Cardiac fibroblast (primary cell): Measurements from ENCODE around the gene HFM1.
"Not testable (repeated sequence)": the region's sequence is repeated elsewhere in the genome, so short reads cannot be mapped to it uniquely, and the experiment has no call there.

Experiments
- DNase-seq, 2 donors: peaks; one replicate each; pipeline versions ENCODE4 v3.0.0 to v3.0.0-alpha.2; 2010; ENCODE audit warnings: low read depth in 2 of 2
- H3K4me3 ChIP-seq, 2 donors: replicated peaks in 1 of 2; 1 replicate in 1 of 2; 2 replicates in 1 of 2; pipeline ENCODE4 v1.5.1; 2011; ENCODE audit warnings: low read depth in 2 of 2, low read length in 2 of 2, mild to moderate bottlenecking in 2 of 2, moderate library complexity in 1 of 2
- TF ChIP-seq, protein P1 (sequence below): IDR thresholded peaks from one replicate; pipeline ENCODE4 v1.5.1; 2011; ENCODE audit warnings: low read depth, mild to moderate bottlenecking, low read length, inconsistent platforms

The HFM1 gene

DNA sequence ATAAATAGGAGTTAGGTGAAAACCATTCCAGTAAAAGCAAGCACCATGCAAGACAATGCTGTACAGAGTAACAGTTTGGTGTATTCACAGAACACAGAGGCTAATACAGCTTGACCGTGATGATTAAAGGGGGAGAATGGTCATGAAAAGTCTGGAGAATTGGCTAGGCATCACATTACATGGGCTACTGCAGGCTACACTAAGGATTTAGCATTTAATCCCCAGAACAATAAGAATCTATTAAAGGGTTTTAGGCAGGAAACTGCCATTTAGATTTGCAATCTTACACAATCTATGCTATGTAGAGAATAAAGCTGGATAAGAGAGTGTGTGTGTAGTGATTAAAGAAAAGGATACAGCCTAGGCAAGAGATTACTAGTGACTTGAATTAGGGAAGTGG, 30.6 kb downstream of the HFM1 start:
- no peak overlapping the region for H3K4me3 ChIP-seq
- no peak for DNase-seq
- TF ChIP-seq, protein P1, sequence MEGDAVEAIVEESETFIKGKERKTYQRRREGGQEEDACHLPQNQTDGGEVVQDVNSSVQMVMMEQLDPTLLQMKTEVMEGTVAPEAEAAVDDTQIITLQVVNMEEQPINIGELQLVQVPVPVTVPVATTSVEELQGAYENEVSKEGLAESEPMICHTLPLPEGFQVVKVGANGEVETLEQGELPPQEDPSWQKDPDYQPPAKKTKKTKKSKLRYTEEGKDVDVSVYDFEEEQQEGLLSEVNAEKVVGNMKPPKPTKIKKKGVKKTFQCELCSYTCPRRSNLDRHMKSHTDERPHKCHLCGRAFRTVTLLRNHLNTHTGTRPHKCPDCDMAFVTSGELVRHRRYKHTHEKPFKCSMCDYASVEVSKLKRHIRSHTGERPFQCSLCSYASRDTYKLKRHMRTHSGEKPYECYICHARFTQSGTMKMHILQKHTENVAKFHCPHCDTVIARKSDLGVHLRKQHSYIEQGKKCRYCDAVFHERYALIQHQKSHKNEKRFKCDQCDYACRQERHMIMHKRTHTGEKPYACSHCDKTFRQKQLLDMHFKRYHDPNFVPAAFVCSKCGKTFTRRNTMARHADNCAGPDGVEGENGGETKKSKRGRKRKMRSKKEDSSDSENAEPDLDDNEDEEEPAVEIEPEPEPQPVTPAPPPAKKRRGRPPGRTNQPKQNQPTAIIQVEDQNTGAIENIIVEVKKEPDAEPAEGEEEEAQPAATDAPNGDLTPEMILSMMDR: no peak

DNA sequence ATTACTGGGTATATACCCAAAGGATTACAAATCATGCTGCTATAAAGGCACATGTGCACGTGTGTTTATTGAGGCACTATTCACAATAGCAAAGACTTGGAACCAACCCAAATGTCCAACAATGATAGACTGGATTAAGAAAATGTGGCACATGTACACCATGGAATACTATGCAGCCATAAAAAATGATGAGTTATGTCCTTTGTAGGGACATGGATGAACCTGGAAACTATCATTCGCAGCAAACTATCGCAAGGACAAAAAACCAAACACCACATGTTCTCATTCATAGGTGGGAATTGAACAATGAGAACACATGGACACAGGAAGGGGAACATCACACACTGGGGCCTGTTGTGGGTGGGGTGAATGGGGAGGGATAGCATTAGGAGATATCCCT, 32.4 kb downstream of the HFM1 start:
- not testable (repeated sequence) for H3K4me3 ChIP-seq, DNase-seq

DNA sequence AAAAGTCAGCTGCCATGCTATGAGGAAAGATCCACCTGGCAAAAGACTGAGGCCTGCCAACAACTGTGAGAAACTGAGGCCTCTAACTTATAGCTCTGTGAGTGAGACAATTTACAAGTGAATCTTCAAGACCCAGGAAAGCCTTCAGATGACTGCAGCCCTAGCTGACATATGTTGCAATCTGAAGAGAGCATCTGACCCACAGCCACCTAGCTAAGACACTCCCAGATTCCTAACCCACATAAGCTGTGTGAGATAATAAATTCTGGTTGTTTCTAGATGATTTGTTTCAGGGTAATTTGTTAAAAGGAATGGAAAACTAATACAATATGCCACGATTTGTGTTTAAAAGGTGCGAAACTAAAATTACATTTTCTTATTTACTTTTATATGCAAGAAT, 55.1 kb downstream of the HFM1 start:
- TF ChIP-seq, protein P1: no peak
- DNase-seq: no peak
- H3K4me3 ChIP-seq: no peak overlapping the region

DNA sequence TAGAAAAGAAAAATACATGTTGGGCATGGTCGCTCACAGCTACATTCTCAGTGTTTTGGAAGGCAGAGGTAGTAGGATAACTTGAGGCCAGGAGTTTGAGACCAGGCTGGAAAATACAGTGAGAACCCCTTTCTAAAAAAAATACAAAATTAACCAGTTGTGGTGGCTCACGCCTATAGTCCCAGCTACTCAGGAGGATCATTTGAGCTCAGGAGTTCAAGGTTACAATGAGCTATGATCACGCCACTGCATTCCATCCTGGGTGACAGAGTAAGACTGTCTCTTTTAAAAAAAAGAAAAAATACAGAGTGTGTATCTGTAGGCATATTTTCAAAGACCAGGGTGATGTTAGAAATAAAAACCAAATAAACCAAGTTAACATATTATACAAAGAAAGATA, 57.8 kb downstream of the HFM1 start:
- TF ChIP-seq, protein P1: no peak
- no peak for DNase-seq
- H3K4me3 ChIP-seq: no peak overlapping the region

DNA sequence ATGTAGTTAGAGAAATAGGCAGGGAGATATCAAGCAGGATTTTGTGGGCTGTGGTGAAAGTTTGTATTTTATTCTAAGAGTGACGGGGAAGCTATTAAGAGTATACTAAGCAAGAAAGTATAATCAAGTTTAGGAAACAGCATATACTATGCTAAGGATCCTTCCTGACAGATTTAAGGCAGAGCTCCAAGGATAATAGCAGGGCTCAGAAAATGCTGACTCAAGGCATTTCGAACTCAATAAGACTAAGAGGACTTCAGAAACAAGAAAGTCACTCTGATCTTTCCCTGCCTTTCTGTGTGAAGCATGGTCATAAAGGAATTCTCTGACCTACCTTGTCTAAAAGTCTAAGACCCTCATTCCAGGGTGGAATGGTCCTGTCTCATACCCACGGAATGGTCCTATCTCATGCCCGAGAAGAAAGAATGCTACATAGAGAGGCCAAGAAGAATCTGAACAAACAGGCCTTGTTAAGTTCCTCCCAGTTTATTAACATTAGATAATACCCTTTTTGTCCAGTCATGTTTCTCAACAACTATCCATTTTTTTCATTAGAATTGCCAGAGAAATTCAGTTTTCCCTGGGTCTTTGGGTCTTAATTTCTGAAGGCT, 59.1 kb downstream of the HFM1 start:
- H3K4me3 ChIP-seq: no peak overlapping the region
- TF ChIP-seq, protein P1: no peak
- DNase-seq: peak in 1 of 2 donors; percentile 48

DNA sequence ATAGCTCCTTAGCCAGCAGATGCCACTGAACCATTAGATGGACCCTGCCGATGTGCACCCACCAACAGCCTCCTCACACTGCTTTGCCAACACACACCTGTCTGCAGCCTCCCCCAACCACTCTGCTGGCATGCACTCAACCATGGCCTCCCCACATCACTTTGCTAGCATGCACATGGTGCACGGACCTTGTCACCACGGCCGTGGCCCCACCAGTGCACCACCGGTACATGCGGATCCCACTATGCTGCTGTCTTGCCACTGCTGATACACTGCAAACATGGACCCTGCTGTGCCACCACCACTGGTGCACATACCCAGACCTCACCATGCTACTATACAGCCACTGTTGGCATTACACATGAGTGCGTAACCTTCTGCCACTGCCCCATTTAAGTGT, 66.1 kb downstream of the HFM1 start:
- TF ChIP-seq, protein P1: no peak
- DNase-seq: no peak
- H3K4me3 ChIP-seq: no peak overlapping the region

DNA sequence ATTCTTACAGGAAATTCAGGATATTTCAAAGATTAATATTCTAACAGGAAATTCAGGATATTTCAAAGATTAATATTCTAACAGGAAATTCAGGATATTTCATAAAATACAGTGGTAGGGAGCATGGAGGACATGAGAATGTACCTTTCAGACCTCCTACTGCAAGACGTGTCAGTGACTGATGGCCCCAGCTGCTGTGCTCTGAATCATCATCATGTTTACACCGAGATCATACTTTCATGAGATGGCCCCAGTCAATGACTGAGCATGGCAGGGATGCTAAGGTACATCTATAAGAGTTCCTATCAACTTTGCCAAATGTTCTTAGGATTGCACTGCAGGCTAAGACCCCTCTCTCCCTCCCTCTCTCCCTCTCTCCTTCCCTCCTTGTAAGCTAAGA, 69.0 kb downstream of the HFM1 start:
- TF ChIP-seq, protein P1: no peak
- no peak for DNase-seq
- no peak overlapping the region for H3K4me3 ChIP-seq
